ENCODE data around the gene HFE. TPM values are rescaled to one million over a fixed set of nuclear protein-coding genes. Genes with fewer than 3 reads are reported as not detected.

The HFE gene
- total and polyA plus RNA-seq, 2 of the 13 experiments (the other 11 are each of a cell fraction or from before 2014, with no cell fraction given), result 3.7 to 6.3 TPM

DNA sequence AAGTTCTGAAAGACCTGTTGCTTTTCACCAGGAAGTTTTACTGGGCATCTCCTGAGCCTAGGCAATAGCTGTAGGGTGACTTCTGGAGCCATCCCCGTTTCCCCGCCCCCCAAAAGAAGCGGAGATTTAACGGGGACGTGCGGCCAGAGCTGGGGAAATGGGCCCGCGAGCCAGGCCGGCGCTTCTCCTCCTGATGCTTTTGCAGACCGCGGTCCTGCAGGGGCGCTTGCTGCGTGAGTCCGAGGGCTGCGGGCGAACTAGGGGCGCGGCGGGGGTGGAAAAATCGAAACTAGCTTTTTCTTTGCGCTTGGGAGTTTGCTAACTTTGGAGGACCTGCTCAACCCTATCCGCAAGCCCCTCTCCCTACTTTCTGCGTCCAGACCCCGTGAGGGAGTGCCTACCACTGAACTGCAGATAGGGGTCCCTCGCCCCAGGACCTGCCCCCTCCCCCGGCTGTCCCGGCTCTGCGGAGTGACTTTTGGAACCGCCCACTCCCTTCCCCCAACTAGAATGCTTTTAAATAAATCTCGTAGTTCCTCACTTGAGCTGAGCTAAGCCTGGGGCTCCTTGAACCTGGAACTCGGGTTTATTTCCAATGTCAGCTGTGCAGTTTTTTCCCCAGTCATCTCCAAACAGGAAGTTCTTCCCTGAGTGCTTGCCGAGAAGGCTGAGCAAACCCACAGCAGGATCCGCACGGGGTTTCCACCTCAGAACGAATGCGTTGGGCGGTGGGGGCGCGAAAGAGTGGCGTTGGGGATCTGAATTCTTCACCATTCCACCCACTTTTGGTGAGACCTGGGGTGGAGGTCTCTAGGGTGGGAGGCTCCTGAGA lies at the start of gene HFE (continued):
- TF ChIP-seq, protein P1, sequence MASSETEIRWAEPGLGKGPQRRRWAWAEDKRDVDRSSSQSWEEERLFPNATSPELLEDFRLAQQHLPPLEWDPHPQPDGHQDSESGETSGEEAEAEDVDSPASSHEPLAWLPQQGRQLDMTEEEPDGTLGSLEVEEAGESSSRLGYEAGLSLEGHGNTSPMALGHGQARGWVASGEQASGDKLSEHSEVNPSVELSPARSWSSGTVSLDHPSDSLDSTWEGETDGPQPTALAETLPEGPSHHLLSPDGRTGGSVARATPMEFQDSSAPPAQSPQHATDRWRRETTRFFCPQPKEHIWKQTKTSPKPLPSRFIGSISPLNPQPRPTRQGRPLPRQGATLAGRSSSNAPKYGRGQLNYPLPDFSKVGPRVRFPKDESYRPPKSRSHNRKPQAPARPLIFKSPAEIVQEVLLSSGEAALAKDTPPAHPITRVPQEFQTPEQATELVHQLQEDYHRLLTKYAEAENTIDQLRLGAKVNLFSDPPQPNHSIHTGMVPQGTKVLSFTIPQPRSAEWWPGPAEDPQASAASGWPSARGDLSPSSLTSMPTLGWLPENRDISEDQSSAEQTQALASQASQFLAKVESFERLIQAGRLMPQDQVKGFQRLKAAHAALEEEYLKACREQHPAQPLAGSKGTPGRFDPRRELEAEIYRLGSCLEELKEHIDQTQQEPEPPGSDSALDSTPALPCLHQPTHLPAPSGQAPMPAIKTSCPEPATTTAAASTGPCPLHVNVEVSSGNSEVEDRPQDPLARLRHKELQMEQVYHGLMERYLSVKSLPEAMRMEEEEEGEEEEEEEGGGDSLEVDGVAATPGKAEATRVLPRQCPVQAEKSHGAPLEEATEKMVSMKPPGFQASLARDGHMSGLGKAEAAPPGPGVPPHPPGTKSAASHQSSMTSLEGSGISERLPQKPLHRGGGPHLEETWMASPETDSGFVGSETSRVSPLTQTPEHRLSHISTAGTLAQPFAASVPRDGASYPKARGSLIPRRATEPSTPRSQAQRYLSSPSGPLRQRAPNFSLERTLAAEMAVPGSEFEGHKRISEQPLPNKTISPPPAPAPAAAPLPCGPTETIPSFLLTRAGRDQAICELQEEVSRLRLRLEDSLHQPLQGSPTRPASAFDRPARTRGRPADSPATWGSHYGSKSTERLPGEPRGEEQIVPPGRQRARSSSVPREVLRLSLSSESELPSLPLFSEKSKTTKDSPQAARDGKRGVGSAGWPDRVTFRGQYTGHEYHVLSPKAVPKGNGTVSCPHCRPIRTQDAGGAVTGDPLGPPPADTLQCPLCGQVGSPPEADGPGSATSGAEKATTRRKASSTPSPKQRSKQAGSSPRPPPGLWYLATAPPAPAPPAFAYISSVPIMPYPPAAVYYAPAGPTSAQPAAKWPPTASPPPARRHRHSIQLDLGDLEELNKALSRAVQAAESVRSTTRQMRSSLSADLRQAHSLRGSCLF (CRISPR knock-in tag; IDR thresholded peaks at IDR 0.05; ENCODE audit: borderline replicate concordance), result no peak
- TF ChIP-seq ZNF160 (CRISPR knock-in tag; IDR thresholded peaks at IDR 0.05) (no peak), ZNF446 (CRISPR knock-in tag; IDR thresholded peaks at IDR 0.05) (no peak), ATF4 (CRISPR knock-in tag; IDR thresholded peaks at IDR 0.05) (no peak), MTF2 (CRISPR knock-in tag; IDR thresholded peaks at IDR 0.05; ENCODE audit: borderline replicate concordance) (peak; percentile 78; the same call in 1 of the 2 replicates), ELF1 (CRISPR knock-in tag; IDR thresholded peaks at IDR 0.05) (peak; percentile 72; the same call in 1 of the 2 replicates), ZSCAN31 (CRISPR knock-in tag; IDR thresholded peaks at IDR 0.05; ENCODE audit: low read depth) (peak; percentile 64; the same call in 1 of the 2 replicates), NFKB2 (CRISPR knock-in tag; IDR thresholded peaks at IDR 0.05; ENCODE audit: borderline replicate concordance) (peak; percentile 48; the same call in 1 of the 2 replicates), NPAS2 (CRISPR knock-in tag; IDR thresholded peaks at IDR 0.05; ENCODE audit: borderline replicate concordance) (no peak), KLF13 (CRISPR knock-in tag; IDR thresholded peaks at IDR 0.05) (no peak)
- TF ChIP-seq, protein P2, sequence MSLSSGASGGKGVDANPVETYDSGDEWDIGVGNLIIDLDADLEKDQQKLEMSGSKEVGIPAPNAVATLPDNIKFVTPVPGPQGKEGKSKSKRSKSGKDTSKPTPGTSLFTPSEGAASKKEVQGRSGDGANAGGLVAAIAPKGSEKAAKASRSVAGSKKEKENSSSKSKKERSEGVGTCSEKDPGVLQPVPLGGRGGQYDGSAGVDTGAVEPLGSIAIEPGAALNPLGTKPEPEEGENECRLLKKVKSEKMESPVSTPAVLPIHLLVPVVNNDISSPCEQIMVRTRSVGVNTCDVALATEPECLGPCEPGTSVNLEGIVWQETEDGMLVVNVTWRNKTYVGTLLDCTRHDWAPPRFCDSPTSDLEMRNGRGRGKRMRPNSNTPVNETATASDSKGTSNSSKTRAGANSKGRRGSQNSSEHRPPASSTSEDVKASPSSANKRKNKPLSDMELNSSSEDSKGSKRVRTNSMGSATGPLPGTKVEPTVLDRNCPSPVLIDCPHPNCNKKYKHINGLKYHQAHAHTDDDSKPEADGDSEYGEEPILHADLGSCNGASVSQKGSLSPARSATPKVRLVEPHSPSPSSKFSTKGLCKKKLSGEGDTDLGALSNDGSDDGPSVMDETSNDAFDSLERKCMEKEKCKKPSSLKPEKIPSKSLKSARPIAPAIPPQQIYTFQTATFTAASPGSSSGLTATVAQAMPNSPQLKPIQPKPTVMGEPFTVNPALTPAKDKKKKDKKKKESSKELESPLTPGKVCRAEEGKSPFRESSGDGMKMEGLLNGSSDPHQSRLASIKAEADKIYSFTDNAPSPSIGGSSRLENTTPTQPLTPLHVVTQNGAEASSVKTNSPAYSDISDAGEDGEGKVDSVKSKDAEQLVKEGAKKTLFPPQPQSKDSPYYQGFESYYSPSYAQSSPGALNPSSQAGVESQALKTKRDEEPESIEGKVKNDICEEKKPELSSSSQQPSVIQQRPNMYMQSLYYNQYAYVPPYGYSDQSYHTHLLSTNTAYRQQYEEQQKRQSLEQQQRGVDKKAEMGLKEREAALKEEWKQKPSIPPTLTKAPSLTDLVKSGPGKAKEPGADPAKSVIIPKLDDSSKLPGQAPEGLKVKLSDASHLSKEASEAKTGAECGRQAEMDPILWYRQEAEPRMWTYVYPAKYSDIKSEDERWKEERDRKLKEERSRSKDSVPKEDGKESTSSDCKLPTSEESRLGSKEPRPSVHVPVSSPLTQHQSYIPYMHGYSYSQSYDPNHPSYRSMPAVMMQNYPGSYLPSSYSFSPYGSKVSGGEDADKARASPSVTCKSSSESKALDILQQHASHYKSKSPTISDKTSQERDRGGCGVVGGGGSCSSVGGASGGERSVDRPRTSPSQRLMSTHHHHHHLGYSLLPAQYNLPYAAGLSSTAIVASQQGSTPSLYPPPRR (CRISPR knock-in tag; IDR thresholded peaks at IDR 0.05; ENCODE audit: borderline replicate concordance), result no peak; the same call in 1 of the 2 replicates
- TF ChIP-seq, protein P3, sequence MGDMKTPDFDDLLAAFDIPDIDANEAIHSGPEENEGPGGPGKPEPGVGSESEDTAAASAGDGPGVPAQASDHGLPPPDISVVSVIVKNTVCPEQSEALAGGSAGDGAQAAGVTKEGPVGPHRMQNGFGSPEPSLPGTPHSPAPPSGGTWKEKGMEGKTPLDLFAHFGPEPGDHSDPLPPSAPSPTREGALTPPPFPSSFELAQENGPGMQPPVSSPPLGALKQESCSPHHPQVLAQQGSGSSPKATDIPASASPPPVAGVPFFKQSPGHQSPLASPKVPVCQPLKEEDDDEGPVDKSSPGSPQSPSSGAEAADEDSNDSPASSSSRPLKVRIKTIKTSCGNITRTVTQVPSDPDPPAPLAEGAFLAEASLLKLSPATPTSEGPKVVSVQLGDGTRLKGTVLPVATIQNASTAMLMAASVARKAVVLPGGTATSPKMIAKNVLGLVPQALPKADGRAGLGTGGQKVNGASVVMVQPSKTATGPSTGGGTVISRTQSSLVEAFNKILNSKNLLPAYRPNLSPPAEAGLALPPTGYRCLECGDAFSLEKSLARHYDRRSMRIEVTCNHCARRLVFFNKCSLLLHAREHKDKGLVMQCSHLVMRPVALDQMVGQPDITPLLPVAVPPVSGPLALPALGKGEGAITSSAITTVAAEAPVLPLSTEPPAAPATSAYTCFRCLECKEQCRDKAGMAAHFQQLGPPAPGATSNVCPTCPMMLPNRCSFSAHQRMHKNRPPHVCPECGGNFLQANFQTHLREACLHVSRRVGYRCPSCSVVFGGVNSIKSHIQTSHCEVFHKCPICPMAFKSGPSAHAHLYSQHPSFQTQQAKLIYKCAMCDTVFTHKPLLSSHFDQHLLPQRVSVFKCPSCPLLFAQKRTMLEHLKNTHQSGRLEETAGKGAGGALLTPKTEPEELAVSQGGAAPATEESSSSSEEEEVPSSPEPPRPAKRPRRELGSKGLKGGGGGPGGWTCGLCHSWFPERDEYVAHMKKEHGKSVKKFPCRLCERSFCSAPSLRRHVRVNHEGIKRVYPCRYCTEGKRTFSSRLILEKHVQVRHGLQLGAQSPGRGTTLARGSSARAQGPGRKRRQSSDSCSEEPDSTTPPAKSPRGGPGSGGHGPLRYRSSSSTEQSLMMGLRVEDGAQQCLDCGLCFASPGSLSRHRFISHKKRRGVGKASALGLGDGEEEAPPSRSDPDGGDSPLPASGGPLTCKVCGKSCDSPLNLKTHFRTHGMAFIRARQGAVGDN (CRISPR knock-in tag; IDR thresholded peaks at IDR 0.05), result peak; percentile 85
